SK-N-SH treated with all-trans-retinoic acid at 6 μM for 48 hours (cell line): Measurements from ENCODE around the gene EHBP1.

Source experiments
- ATAC-seq: fragments of 200-7000 bp; cut with Tn5 transposase; 3 replicates; pipeline ENCODE4 v1.9.1; 2020; ENCODE audit warnings: mild to moderate bottlenecking, moderate library complexity
- CREB5 ChIP-seq: fragments of 250-450 bp; sonication (Bioruptor Pico); IDR thresholded peaks from 2 replicates; pipeline ENCODE4 v1.5.1; 2020; ENCODE audit warnings: low read depth, mild to moderate bottlenecking, moderate library complexity
- CSDC2 ChIP-seq: fragments of 250-450 bp; sonication (Bioruptor Pico); IDR thresholded peaks from 2 replicates; pipeline ENCODE4 v1.5.0; 2020; ENCODE audit warnings: mild to moderate bottlenecking, moderate library complexity
- ZC3H10 ChIP-seq: fragments of 250-450 bp; sonication (Bioruptor Pico); IDR thresholded peaks from 2 replicates; pipeline ENCODE4 v1.5.1; 2021; ENCODE audit warnings: mild to moderate bottlenecking, moderate library complexity

The EHBP1 gene

GRCh38 chr2:63093502-63093901 lies 388.0 kb downstream of the EHBP1 start:
- TF ChIP-seq CSDC2 (CRISPR knock-in tag) (no peak), ZC3H10 (no peak), CREB5 (no peak)
- no peak for ATAC-seq
